Fibroblast of upper back skin (primary cell): Measurements from ENCODE around the gene PDIK1L.

Experiments
- DNase-seq: peaks from one replicate; pipeline ENCODE4 v3.0.0-alpha.2; 2013

The PDIK1L gene

GRCh38 chr1:26158271-26158907 is 46.8 kb downstream of the PDIK1L start:
- DNase-seq = no peak

GRCh38 chr1:26158908-26159742 is 47.5 kb downstream of the PDIK1L start, which contains the start of gene FAM110D:
Gene FAM110D (plus strand): TSS chr1:26159079. CDS start chr1:26161292, 2,213 bp downstream.
- no peak for DNase-seq

GRCh38 chr1:26159743-26160039 is 48.1 kb downstream of the PDIK1L start:
- no peak for DNase-seq

- no peak for DNase-seq
Observed at GRCh38 chr1:26160527-26161414, 49.1 kb downstream of the PDIK1L start.

GRCh38 chr1:26161415-26162219 is 50.0 kb downstream of the PDIK1L start:
- DNase-seq = peak; percentile 51

GRCh38 chr1:26162220-26162709 is 50.6 kb downstream of the PDIK1L start:
- DNase-seq = no peak

GRCh38 chr1:26163684-26164035 is 52.0 kb downstream of the PDIK1L start:
- no peak for DNase-seq

GRCh38 chr1:26164036-26164860 is 52.6 kb downstream of the PDIK1L start:
- DNase-seq = no peak

GRCh38 chr1:26164861-26165842 is 53.5 kb downstream of the PDIK1L start:
- DNase-seq = no peak

- no peak for DNase-seq
Observed at GRCh38 chr1:26166719-26167281, 55.2 kb downstream of the PDIK1L start.

GRCh38 chr1:26168410-26169197 is 57.0 kb downstream of the PDIK1L start, which contains the start of gene C1orf232:
Gene C1orf232 (minus strand): TSS chr1:26168963. CDS start chr1:26168499, 464 bp downstream.
- DNase-seq = no peak

GRCh38 chr1:26169198-26169554 is 57.6 kb downstream of the PDIK1L start:
- DNase-seq = no peak

GRCh38 chr1:26169669-26170471 is 58.2 kb downstream of the PDIK1L start, which contains the start of gene ZNF593:
Gene ZNF593 (plus strand): TSS chr1:26169908. CDS start chr1:26169984, 76 bp downstream.
- DNase-seq = peak; percentile 88

- DNase-seq = no peak
Observed at GRCh38 chr1:26170472-26170821, 58.8 kb downstream of the PDIK1L start.

- no peak for DNase-seq
Observed at GRCh38 chr1:26171084-26172072, 59.8 kb downstream of the PDIK1L start, which contains the start of gene ZNF593OS. Gene ZNF593OS (minus strand): TSS chr1:26171832. CDS start chr1:26171661, 171 bp downstream.
